Effector memory CD4-positive, alpha-beta T cell (primary cell): ENCODE measurements around the gene GTF3C1.

Experiments
- DNase-seq, 3 donors: peaks; one replicate each; pipeline ENCODE4 v3.0.0-alpha.2; 2020
- H3K27ac ChIP-seq: 2 replicates; pipeline ENCODE4 v1.7.0; 2013; ENCODE audit warnings: mild to moderate bottlenecking, low read length, moderate library complexity; ENCODE audit not compliant: insufficient read depth, poor library complexity, severe bottlenecking
- H3K27me3 ChIP-seq: replicated peaks from 2 replicates; pipeline ENCODE4 v1.7.0; 2013; ENCODE audit warnings: mild to moderate bottlenecking, low read length; ENCODE audit not compliant: insufficient read depth, control insufficient read depth, poor library complexity, severe bottlenecking
- H3K36me3 ChIP-seq: 2 replicates; pipeline ENCODE4 v1.7.0; 2013; ENCODE audit warnings: mild to moderate bottlenecking, low read length, moderate library complexity; ENCODE audit not compliant: control insufficient read depth, insufficient read depth
- H3K4me1 ChIP-seq: 2 replicates; pipeline ENCODE4 v1.7.0; 2013; ENCODE audit warnings: low read length, mild to moderate bottlenecking; ENCODE audit not compliant: control insufficient read depth, insufficient read depth, poor library complexity, severe bottlenecking
- H3K4me3 ChIP-seq: 2 replicates; pipeline ENCODE4 v1.7.0; 2013; ENCODE audit warnings: low read length, low read depth, mild to moderate bottlenecking; ENCODE audit not compliant: insufficient read depth, poor library complexity, severe bottlenecking
- H3K9me3 ChIP-seq: 2 replicates; pipeline ENCODE4 v1.7.0; 2013; ENCODE audit warnings: mild to moderate bottlenecking, low read length, moderate library complexity; ENCODE audit not compliant: control insufficient read depth

Gene GTF3C1

DNA sequence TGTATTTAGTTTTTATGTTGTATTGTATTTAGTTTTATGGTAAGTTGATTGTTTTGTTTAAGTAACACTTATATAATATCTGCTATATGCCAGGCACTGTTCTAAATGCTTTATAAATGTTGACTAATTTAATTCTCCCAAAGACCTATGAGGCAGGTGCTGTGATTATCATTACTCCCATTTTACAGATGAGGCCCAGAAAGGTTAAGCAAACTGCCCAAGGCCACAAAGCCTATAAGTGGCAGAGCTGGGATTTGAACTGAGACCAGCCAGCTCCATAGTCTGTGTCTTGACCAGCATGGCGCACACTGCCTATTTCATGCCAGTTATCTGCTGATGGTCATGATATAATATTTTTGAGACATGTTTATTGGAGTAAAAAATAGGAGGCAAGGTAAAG, 123.8 kb downstream of the GTF3C1 start:
- peaks cover 10% of the 10 kb centered on the region for H3K36me3 ChIP-seq
- no peak overlapping the region for H3K27ac ChIP-seq
- H3K4me1 ChIP-seq: no peaks in the 10 kb centered on the region
- H3K27me3 ChIP-seq: no peaks in the 10 kb centered on the region
- peaks cover 12% of the 10 kb centered on the region for H3K9me3 ChIP-seq
- DNase-seq: no peak
- no peak overlapping the region for H3K4me3 ChIP-seq

DNA sequence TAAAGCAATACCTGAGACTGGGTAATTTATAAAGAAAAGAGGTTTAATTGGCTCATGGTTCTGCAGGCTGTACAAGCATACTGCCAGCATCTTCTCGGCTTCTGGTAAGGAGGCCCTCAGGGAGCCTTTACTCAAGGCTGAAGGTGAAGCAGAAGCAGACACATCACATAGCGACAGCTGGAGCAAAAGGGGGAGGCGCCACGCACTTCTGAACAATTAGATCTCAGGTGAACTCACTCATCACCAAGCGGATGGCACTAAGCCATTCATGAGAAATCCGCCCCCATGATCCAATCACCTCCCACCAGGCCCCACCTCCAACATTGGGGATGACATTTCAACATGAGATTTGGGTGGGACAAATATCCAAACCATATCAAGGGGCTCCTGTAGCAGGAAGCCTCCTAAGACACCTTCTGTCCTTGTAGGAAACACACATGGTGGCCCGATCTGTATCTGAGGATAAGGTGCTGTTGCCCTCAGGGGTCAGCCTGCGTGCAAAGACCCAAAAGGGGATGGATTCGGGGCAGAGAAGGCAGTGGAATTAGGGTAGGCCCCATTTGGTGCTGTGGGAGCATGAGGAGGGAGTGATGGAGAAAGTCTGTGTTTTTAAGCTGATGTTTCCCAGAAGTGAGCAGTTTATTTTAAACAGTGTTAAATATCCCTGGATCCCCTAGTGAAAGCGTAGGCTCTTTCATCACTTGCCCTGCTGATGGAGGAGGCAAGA, 124.8 kb downstream of the GTF3C1 start:
- peaks cover 12% of the 10 kb centered on the region for H3K9me3 ChIP-seq
- no peak overlapping the region for H3K27ac ChIP-seq
- H3K27me3 ChIP-seq: no peaks in the 10 kb centered on the region
- no peak overlapping the region for H3K4me3 ChIP-seq
- H3K4me1 ChIP-seq: no peaks in the 10 kb centered on the region
- peaks cover 19% of the 10 kb centered on the region for H3K36me3 ChIP-seq
- no peak for DNase-seq

DNA sequence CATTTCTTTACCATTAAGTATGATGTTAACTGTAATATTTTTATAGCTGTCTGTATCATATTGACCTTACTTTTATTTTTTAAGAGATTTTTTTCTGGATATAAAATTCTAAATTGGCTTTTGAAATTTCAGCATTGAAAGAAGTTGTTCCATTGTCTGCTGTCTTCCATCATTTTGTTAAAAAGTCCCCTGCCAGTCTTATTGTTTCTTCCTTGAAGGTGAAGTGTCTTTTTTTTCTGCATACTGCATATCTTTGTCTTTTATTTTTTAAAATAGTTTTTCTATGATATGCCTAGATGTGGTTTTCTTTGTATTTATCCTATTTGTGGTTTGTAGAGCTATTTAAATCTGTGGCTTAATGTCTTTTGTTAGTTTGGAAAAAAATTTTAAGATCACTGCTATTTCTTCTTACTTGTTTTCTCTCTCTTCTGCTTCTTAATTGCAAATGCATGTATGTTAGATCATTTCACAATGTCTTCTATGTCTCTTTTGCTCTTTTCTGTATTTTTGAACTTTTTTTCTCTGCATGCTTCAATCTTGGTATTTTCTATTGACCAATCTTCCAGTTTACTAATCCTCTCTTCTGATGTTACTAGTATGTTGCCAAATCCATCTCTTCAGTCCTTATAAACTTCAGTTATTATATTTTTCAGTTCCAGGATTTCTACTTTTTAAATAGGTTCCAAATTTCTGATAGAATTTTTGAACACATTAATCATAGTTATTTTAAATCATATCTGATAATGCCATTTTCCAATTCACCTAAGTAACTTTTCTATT, 127.6 kb downstream of the GTF3C1 start:
- H3K27me3 ChIP-seq: no peaks in the 10 kb centered on the region
- H3K4me1 ChIP-seq: no peaks in the 10 kb centered on the region
- no peak overlapping the region for H3K4me3 ChIP-seq
- peaks cover 29% of the 10 kb centered on the region for H3K36me3 ChIP-seq
- peak overlapping the region; percentile 7 for H3K27ac ChIP-seq
- peaks cover 12% of the 10 kb centered on the region for H3K9me3 ChIP-seq
- DNase-seq: no peak

DNA sequence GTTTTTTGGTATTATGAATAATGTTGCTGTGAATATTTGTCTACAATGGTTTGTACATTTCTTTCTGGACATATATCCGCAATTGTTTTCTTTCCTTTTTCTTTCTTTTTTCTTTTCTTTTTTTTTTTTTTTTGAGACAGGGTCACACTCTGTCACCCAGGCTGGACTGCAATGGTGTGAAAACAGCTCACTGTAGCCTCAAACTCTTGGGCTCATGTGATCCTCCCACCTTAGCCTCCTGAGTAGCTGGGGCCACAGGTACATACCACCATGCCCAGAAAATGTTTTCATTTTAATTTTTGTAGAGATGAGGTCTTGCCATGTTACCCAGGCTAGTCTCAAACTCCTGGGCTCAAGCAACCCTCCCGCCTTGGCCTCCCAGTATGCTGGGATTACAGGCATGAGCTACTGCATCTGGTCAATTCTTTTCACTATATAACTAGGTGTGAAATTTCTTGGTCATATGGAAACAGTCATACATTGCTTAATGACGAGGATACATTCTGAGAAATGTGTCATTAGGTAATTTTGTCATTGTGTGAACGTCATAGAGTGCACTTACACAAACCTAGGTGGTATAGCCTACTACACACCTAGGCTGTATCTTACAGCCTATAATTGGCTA, 132.6 kb downstream of the GTF3C1 start:
- DNase-seq: no peak
- peaks cover 23% of the 10 kb centered on the region for H3K36me3 ChIP-seq
- H3K4me3 ChIP-seq: no peak overlapping the region
- no peaks in the 10 kb centered on the region for H3K27me3 ChIP-seq
- H3K4me1 ChIP-seq: no peaks in the 10 kb centered on the region
- no peak overlapping the region for H3K27ac ChIP-seq
- H3K9me3 ChIP-seq: peaks cover 3% of the 10 kb centered on the region

- DNase-seq: no peak
- Histone ChIP-seq H3K27me3 (no peaks in the 10 kb centered on the region), H3K27ac (no peak overlapping the region), H3K4me1 (no peaks in the 10 kb centered on the region), H3K36me3 (peaks cover 13% of the 10 kb centered on the region), H3K4me3 (no peak overlapping the region), H3K9me3 (no peaks in the 10 kb centered on the region)
Measured at GRCh38 chr16:27414788-27415431, 134.8 kb downstream of the GTF3C1 start.

GRCh38 chr16:27413956-27414355, 135.8 kb downstream of the GTF3C1 start:
- DNase-seq: no peak
- H3K27me3 ChIP-seq: no peaks in the 10 kb centered on the region
- no peak overlapping the region for H3K27ac ChIP-seq
- no peaks in the 10 kb centered on the region for H3K4me1 ChIP-seq
- no peaks in the 10 kb centered on the region for H3K9me3 ChIP-seq
- no peak overlapping the region for H3K4me3 ChIP-seq
- peaks cover 9% of the 10 kb centered on the region for H3K36me3 ChIP-seq

GRCh38 chr16:27410761-27411160, 139.0 kb downstream of the GTF3C1 start:
- Histone ChIP-seq H3K4me1 (peaks cover 24% of the 10 kb centered on the region), H3K36me3 (no peaks in the 10 kb centered on the region), H3K27me3 (no peaks in the 10 kb centered on the region), H3K9me3 (no peaks in the 10 kb centered on the region), H3K4me3 (no peak overlapping the region), H3K27ac (no peak overlapping the region)
- DNase-seq: no peak
